Mucosa of gallbladder (tissue), 1 donor: ENCODE data around the gene GXYLT1. TPM values are rescaled to one million over a fixed set of nuclear protein-coding genes. Genes with fewer than 3 reads are reported as not detected.
"Not testable (repeated sequence)": the region's sequence is repeated elsewhere in the genome, so short reads cannot be mapped to it uniquely, and the experiment has no call there.

Experiments
- DNase-seq: peaks from one replicate; pipeline ENCODE4 v3.0.0-alpha.2; 2020; ENCODE audit warnings: low spot score
- total RNA-seq: library from RNA; stranded (reverse); gene quantifications from one replicate; pipeline ENCODE4 v1.2.1, GENCODE V29; 2021
- donor health status: DM: no; HTN: no; CAD: no.

Gene GXYLT1
- total RNA-seq, 1 donor from 2014 or later, result 9.6 TPM

- DNase-seq, result no peak
Measured at GRCh38 chr12:42099433-42099832, 45.2 kb downstream of the GXYLT1 start.

GRCh38 chr12:42097971-42098370 lies 46.7 kb downstream of the GXYLT1 start:
- no peak for DNase-seq

- no peak for DNase-seq
Measured at GRCh38 chr12:42094277-42094676, 50.4 kb downstream of the GXYLT1 start.

- DNase-seq, result no peak
Measured at GRCh38 chr12:42091769-42092168, 52.9 kb downstream of the GXYLT1 start.

- DNase-seq, result no peak
Measured at GRCh38 chr12:42090899-42091298, 53.8 kb downstream of the GXYLT1 start.

GRCh38 chr12:42086031-42086430 lies 58.6 kb downstream of the GXYLT1 start:
- DNase-seq, result no peak

GRCh38 chr12:42085594-42085993 lies 59.1 kb downstream of the GXYLT1 start:
- no peak for DNase-seq

GRCh38 chr12:42084522-42084921 lies 60.2 kb downstream of the GXYLT1 start:
- DNase-seq, result no peak

- DNase-seq, result no peak
Measured at GRCh38 chr12:42076976-42077375, 67.7 kb downstream of the GXYLT1 start.

GRCh38 chr12:42070036-42070435 lies 74.6 kb downstream of the GXYLT1 start:
- no peak for DNase-seq

- no peak for DNase-seq
Measured at GRCh38 chr12:42059127-42059526, 85.5 kb downstream of the GXYLT1 start.

GRCh38 chr12:42056130-42056529 lies 88.5 kb downstream of the GXYLT1 start:
- no peak for DNase-seq

- no peak for DNase-seq
Measured at GRCh38 chr12:42053456-42053855, 91.2 kb downstream of the GXYLT1 start.

- DNase-seq, result not testable (repeated sequence)
Measured at GRCh38 chr12:42048980-42049379, 95.7 kb downstream of the GXYLT1 start.

GRCh38 chr12:42039577-42039976 lies 105.1 kb downstream of the GXYLT1 start:
- no peak for DNase-seq

- no peak for DNase-seq
Measured at GRCh38 chr12:42039176-42039575, 105.5 kb downstream of the GXYLT1 start.

- no peak for DNase-seq
Measured at GRCh38 chr12:42031847-42032564, 112.7 kb downstream of the GXYLT1 start.

Other genes starting within 250 kb of the GXYLT1 start
- 23.8 TPM for gene YAF2, start 93.4 kb upstream of the GXYLT1 start, total RNA-seq
- 43.7 TPM for gene ZCRB1, start 181.2 kb upstream of the GXYLT1 start, total RNA-seq
- 40.1 TPM for gene PPHLN1, start 181.3 kb upstream of the GXYLT1 start, total RNA-seq